K562 (cell line): Measurements from ENCODE around the gene MAML3. TPM values are rescaled to one million over a fixed set of nuclear protein-coding genes. Genes with fewer than 3 reads are reported as not detected.

Source experiments
- ATAC-seq: fragments of 200-7000 bp; cut with Tn5 transposase; 3 replicates; pipeline ENCODE4 v1.9.1; 2020; ENCODE audit warnings: moderate library complexity
- BruUV-seq: library from RNA; stranded (reverse); fragments of 400-500 nt; replicated peaks from 2 replicates; lab custom pipeline; 2021; lab: Mats Ljungman, UMichigan
- CTCF ChIA-PET: fragments of 300-600 bp; formaldehyde crosslinking; extraction: SDS; loops from one replicate; lab custom pipeline; 2021; ENCODE audit warnings: low intra/inter-chr PET ratio; lab: Yijun Ruan, JAX
- POLR2A ChIA-PET: fragments of 300-600, 350-650 bp; sonication (Branson Sonifier 250); formaldehyde crosslinking; extraction: SDS; loops from one replicate; lab custom pipeline; 2021; ENCODE audit warnings: antibody characterized with exemption, inconsistent platforms; lab: Yijun Ruan, JAX
- DNase-seq, 4 experiments: peaks; one replicate each; pipeline versions ENCODE4 v3.0.0 to v3.0.0-alpha.2; 2011 to 2018; ENCODE audit warnings: low spot score in 3 of 4, mixed read lengths in 3 of 4; ENCODE audit errors: extremely low read depth in 1 of 4
- FAIRE-seq: peaks from 2 replicates; lab custom pipeline; 2011; peaks lifted over from hg19 to GRCh38; lab: Jason Lieb, UNC
- H2AFZ ChIP-seq: 2 replicates; pipeline ENCODE4 v1.6.0; 2011; ENCODE audit warnings: low read depth, low read length, control low read depth, inconsistent platforms
- H3K27ac ChIP-seq: fragments of 200-600 bp; 3 replicates; pipeline ENCODE4 v1.8.0; 2011; ENCODE audit warnings: low read depth, mild to moderate bottlenecking, control low read depth, inconsistent platforms, low read length, moderate library complexity, mixed read lengths; ENCODE audit errors: extremely low read depth
- H3K27me3 ChIP-seq, 2 experiments: fragments of 300-600 bp in 1 of 2; 2 replicates in 1 of 2; 3 replicates in 1 of 2; pipeline versions ENCODE4 v1.6.0 to v1.8.0; 2011; ENCODE audit warnings: inconsistent platforms in 2 of 2, low read length in 2 of 2, mild to moderate bottlenecking in 1 of 2, mixed read lengths in 1 of 2, moderate library complexity in 1 of 2; ENCODE audit not compliant: control insufficient read depth in 2 of 2, insufficient read depth in 2 of 2
- H3K36me3 ChIP-seq: fragments of 300-600 bp; 3 replicates; pipeline ENCODE4 v1.8.0; 2011; ENCODE audit warnings: mild to moderate bottlenecking, low read length, inconsistent platforms; ENCODE audit not compliant: control insufficient read depth, insufficient read depth
- H3K4me1 ChIP-seq, 2 experiments: fragments of 200-600 bp in 1 of 2; replicated peaks in 1 of 2; 2 replicates in 1 of 2; 3 replicates in 1 of 2; pipeline versions ENCODE4 v1.5.1 to v1.8.0; 2011; ENCODE audit warnings: inconsistent platforms in 2 of 2, low read length in 2 of 2, mild to moderate bottlenecking in 1 of 2, mixed read lengths in 1 of 2, moderate library complexity in 1 of 2; ENCODE audit not compliant: control insufficient read depth in 2 of 2, insufficient read depth in 2 of 2
- H3K4me2 ChIP-seq: 2 replicates; pipeline ENCODE4 v1.6.1; 2011; ENCODE audit warnings: low read length, control low read depth, inconsistent platforms, mixed read lengths; ENCODE audit not compliant: insufficient read depth
- H3K4me3 ChIP-seq: fragments of 200-600 bp; sonication (generic), shearing (Covaris generic); 2 replicates; pipeline ENCODE4 v1.5.1; 2016; ENCODE audit warnings: control low read depth, inconsistent platforms
- H3K79me2 ChIP-seq: fragments of 200-600 bp; 3 replicates; pipeline ENCODE4 v1.8.0; 2011; ENCODE audit warnings: low read length, inconsistent platforms; ENCODE audit not compliant: control insufficient read depth, insufficient read depth
- H3K9ac ChIP-seq, 2 experiments: 2 replicates each; pipeline versions ENCODE4 v1.6.0 to v1.6.1; 2011; ENCODE audit warnings: low read depth in 2 of 2, low read length in 2 of 2, control low read depth in 1 of 2, inconsistent platforms in 1 of 2, mild to moderate bottlenecking in 1 of 2, mixed read lengths in 1 of 2; ENCODE audit not compliant: insufficient read depth in 1 of 2
- H3K9me1 ChIP-seq: one replicate; pipeline ENCODE4 v1.6.0; 2011; ENCODE audit warnings: inconsistent platforms, mild to moderate bottlenecking, low read length, moderate library complexity; ENCODE audit not compliant: control insufficient read depth, insufficient read depth
- H3K9me3 ChIP-seq: replicated peaks from 2 replicates; pipeline ENCODE4 v1.5.1; 2011; ENCODE audit warnings: low read depth, low read length, inconsistent platforms; ENCODE audit not compliant: control insufficient read depth, insufficient read depth
- H4K20me1 ChIP-seq: replicated peaks from 2 replicates; pipeline ENCODE4 v1.6.1; 2011; ENCODE audit warnings: low read length, inconsistent platforms, mixed read lengths; ENCODE audit not compliant: control insufficient read depth, insufficient read depth
- BRD9 ChIP-seq: fragments of 450-650 bp; IDR thresholded peaks from 2 replicates; pipeline ENCODE4 v1.6.1; 2018; ENCODE audit warnings: low read depth; ENCODE audit not compliant: partially characterized antibody
- MIER1 ChIP-seq: fragments of 450-650 bp; IDR thresholded peaks from 2 replicates; pipeline ENCODE4 v1.6.1; 2016; ENCODE audit warnings: antibody characterized with exemption, mild to moderate bottlenecking, low read depth
- POLR2AphosphoS5 ChIP-seq: IDR thresholded peaks from 2 replicates; pipeline ENCODE4 v1.6.1; 2011; ENCODE audit warnings: mild to moderate bottlenecking, low read depth, low read length, moderate library complexity; ENCODE audit not compliant: control insufficient read depth, insufficient read depth
- POLR3A ChIP-seq: IDR thresholded peaks from 2 replicates; pipeline ENCODE4 v1.6.1; 2011; ENCODE audit warnings: borderline replicate concordance, mild to moderate bottlenecking, moderate library complexity; ENCODE audit not compliant: insufficient read length, insufficient read depth; ENCODE audit errors: extremely low read depth
- XRCC3 ChIP-seq: fragments of 450-650 bp; IDR thresholded peaks from 2 replicates; pipeline ENCODE4 v1.6.1; 2017; ENCODE audit warnings: mild to moderate bottlenecking, moderate library complexity
- ZKSCAN1 ChIP-seq: fragments of 150-350 bp; IDR thresholded peaks from 2 replicates; pipeline ENCODE4 v1.6.1; 2016; ENCODE audit warnings: low read depth, low read length
- WGBS: fragments of 100-300 bp; shearing (Covaris generic); methylation state at CpG from one replicate; pipeline ENCODE4 v1.1.6; 2016; ENCODE audit warnings: low coverage, mixed read lengths; ENCODE audit not compliant: insufficient coverage; ENCODE audit errors: missing lambda C conversion rate; 5-methylcytosine and 5-hydroxymethylcytosine counted together
- in situ Hi-C: fragments of 300-500 bp; cut with MboI; formaldehyde crosslinking; loops from 4 replicates; pipeline ENCODE4 v1.15.0; 2018; ENCODE audit warnings: inconsistent platforms, mixed read lengths
- intact Hi-C: fragments of 100-400 bp; cut with micrococcal nuclease; formaldehyde crosslinking; loops from 2 replicates; pipeline ENCODE4 v1.14.2; 2022
- polyA plus RNA-seq, 8 experiments: library from polyadenylated mRNA; depleted of rRNA in 4 of 8; stranded (reverse) in 5 of 8; unstranded in 3 of 8; fragments of >200 nt; fragmentation: Nextera tagmentation in 2 of 8; fragmentation: Illumina TruSeq in 1 of 8; extraction: Ambion mirVana in 2 of 8; extraction: Trizol in 1 of 8; gene quantifications; 2 replicates each; pipeline versions ENCODE4 v1.2.1 to v1.2.3, GENCODE V29; 2011 to 2014; ENCODE audit warnings: inconsistent platforms in 1 of 8, missing spikeins in 1 of 8
- total RNA-seq, 7 experiments: library from RNA; depleted of rRNA in 6 of 7; stranded (reverse); fragments of >200 nt in 6 of 7; fragmentation: Illumina TruSeq in 2 of 7; extraction: Trizol in 2 of 7; gene quantifications; 2 replicates each; pipeline versions ENCODE4 v1.2.1 to v1.2.3, GENCODE V29; 2011 to 2021; ENCODE audit warnings: low replicate concordance in 1 of 7
- TF ChIP-seq, protein P1 (sequence below), 2 experiments: fragments of 450-650 bp; IDR thresholded peaks; 2 replicates each; pipeline ENCODE4 v1.6.1; 2018; ENCODE audit warnings: mild to moderate bottlenecking in 2 of 2, low read depth in 1 of 2; ENCODE audit not compliant: partially characterized antibody in 2 of 2

MAML3 gene
- total and polyA plus RNA-seq, 9 of the 15 experiments (the other 6 are each of a cell fraction or from before 2014, with no cell fraction given): 0.01 to 0.55 (median 0.25) TPM

DNA sequence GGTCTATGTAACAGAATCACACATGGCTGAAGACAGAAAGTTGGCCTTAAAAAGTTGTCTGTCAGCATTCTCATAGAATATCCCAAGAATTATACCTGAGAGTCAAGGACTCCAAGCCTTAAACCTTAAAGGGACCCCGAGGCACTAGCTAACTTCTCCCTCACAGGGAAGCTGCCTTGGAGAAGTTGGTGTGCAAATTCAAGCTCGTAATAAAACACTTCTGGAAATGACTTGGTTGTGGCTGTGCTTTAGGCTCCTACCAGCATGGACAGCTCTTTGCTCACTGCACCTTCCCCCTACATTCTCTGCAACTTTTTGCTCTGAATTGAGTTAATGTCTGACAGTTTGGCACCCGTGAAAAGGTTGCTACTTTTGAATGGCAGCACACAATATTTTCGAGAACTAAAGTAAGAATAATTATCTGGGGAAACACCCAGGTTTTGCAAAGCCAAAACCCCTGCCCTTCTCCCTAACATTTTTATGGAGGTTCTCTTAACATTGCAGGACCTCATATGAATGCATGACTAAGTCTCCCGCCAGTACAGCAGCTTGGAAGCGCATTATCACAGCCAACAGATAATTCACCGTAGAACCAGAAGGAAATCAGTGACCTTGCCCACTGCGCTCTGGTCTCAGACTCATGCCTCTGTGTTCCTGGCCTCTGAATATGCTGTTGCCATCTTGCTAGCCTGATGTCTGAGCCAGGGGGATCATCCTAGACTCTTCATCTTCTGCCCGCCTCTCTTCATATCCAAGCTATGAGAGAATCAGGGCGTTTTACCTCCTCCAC, 397.4 kb downstream of the MAML3 start (continued):
- TF ChIP-seq, protein P1, sequence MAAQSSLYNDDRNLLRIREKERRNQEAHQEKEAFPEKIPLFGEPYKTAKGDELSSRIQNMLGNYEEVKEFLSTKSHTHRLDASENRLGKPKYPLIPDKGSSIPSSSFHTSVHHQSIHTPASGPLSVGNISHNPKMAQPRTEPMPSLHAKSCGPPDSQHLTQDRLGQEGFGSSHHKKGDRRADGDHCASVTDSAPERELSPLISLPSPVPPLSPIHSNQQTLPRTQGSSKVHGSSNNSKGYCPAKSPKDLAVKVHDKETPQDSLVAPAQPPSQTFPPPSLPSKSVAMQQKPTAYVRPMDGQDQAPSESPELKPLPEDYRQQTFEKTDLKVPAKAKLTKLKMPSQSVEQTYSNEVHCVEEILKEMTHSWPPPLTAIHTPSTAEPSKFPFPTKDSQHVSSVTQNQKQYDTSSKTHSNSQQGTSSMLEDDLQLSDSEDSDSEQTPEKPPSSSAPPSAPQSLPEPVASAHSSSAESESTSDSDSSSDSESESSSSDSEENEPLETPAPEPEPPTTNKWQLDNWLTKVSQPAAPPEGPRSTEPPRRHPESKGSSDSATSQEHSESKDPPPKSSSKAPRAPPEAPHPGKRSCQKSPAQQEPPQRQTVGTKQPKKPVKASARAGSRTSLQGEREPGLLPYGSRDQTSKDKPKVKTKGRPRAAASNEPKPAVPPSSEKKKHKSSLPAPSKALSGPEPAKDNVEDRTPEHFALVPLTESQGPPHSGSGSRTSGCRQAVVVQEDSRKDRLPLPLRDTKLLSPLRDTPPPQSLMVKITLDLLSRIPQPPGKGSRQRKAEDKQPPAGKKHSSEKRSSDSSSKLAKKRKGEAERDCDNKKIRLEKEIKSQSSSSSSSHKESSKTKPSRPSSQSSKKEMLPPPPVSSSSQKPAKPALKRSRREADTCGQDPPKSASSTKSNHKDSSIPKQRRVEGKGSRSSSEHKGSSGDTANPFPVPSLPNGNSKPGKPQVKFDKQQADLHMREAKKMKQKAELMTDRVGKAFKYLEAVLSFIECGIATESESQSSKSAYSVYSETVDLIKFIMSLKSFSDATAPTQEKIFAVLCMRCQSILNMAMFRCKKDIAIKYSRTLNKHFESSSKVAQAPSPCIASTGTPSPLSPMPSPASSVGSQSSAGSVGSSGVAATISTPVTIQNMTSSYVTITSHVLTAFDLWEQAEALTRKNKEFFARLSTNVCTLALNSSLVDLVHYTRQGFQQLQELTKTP (IDR thresholded peaks at IDR 0.05; ENCODE audit: low read depth in 1 of 2, partially characterized antibody in 2 of 2): no peak
- TF ChIP-seq XRCC3: no peak
- no peak for TF ChIP-seq POLR2AphosphoS5
- TF ChIP-seq BRD9: no peak
- TF ChIP-seq, all 486 proteins: peak for 0

DNA sequence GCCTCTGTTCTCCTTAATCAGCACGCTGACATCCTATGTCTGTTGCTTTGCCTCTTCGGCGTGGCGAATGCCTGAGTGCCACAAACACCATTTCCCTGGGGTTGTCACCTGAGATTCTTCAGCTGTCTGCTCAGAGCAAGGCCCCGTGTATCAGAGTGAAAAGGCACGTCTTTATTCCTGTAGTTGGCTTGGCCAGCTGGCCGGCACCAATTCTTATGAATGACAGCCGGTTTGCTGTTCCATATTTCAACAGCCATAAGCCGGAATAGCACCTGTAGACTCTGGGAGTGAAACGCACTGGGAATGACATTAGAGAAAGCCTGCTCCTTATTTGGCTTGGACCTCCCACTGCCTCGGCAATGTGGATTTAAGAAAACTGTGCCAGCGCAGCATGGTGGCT, 399.0 kb downstream of the MAML3 start:
- no peak for ATAC-seq
- Histone ChIP-seq H3K9me3 (no peaks in the 10 kb centered on the region), H3K27me3 (peaks cover 20 to 22% of the 10 kb centered on the region in 2 experiments), H2AFZ (no peak overlapping the region), H4K20me1 (no peaks in the 10 kb centered on the region), H3K4me2 (no peak overlapping the region), H3K4me1 (no peaks in the 10 kb centered on the region), H3K36me3 (no peaks in the 10 kb centered on the region), H3K9me1 (no peaks in the 10 kb centered on the region), H3K79me2 (no peaks in the 10 kb centered on the region), H3K4me3 (no peak overlapping the region), H3K9ac (no peak overlapping the region), H3K27ac (no peak overlapping the region)
- no peak for DNase-seq
- ChIA-PET POLR2A (no interaction called here), CTCF (no interaction called here)
- no TSS peak for BruUV-seq
- TF ChIP-seq ZKSCAN1: no peak
- no peak for TF ChIP-seq POLR3A
- TF ChIP-seq MIER1: no peak
- no peak for FAIRE-seq
- intact Hi-C loops: loop anchor here (10.0 kb wide), 1 partner anchor 500 kb away; no protein-coding TSS in a partner anchor
- in situ Hi-C loops: no loop called here
- 8% methylated on average over 12 of the region's 12 CpGs for WGBS
